Fibroblast of gingiva (primary cell): ENCODE measurements around the gene EPC1.
"Not testable (repeated sequence)": the region's sequence is repeated elsewhere in the genome, so short reads cannot be mapped to it uniquely, and the experiment has no call there.

Source experiments
- DNase-seq: peaks from one replicate; pipeline ENCODE4 v3.0.0-alpha.2; 2011; ENCODE audit warnings: low read depth

The EPC1 gene

DNA sequence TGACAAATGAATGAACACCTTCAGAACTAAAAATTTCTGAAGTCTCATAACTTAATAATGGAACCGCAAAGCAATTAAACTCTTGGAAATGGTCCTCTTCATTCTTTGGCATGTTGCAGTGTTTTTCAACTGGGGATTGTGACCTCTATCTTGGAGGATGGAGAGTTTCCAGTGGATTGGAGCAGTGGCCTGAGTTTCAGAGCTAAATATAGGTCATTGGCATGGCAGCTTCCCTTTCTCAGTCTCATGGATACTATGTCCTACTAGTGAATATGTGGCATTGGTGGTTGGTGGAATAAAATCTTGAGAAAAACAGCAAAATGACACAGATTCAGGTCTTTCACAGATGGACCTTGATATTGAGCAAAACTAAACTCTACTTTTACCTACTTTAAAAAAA lies 24.1 kb upstream of the EPC1 start:
- no peak for DNase-seq

GRCh38 chr10:32367793-32368453 lies 21.0 kb upstream of the EPC1 start:
- DNase-seq, result peak; percentile 50

DNA sequence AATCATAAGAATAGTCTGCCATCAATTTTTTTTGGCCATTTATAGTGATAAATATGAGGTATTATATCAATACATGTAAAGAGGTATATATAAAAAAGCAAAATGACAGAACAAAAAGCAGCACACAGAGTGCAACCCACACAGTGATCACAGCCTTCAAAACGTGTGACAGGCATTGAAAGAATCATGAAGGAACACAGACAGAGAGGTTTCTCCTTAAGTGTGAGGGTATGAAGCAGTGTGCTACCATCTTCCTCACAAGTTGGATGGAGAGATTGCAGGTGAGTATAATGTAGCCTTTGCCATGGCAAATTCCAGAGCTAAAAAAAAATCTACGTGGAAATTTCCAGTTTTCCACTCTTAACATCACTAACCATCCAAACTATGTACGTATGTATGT lies 19.6 kb upstream of the EPC1 start:
- no peak for DNase-seq

DNA sequence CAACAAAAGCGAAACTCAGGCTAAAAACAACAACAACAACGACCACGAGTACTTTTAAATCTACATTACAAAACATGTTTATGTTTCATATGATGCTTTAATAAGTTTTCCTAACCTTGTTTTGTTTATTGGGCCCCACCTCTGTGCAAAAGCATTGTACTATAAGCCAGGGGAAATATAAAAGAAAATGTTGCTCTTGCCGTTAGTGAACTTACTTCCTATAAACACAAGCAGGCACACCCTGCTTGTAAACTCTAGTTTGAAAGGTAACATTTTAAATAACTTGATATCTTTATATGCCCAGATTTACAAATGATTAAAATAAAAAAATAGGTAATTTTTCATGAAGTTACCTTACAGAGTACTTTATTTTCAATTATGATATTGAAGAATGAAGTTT lies 19.2 kb upstream of the EPC1 start:
- no peak for DNase-seq

- not testable (repeated sequence) for DNase-seq
Observed at GRCh38 chr10:32365404-32365803, 18.4 kb upstream of the EPC1 start.

- no peak for DNase-seq
Observed at GRCh38 chr10:32362571-32362970, 15.6 kb upstream of the EPC1 start.

- no peak for DNase-seq
Observed at GRCh38 chr10:32360884-32361283, 13.9 kb upstream of the EPC1 start.

DNA sequence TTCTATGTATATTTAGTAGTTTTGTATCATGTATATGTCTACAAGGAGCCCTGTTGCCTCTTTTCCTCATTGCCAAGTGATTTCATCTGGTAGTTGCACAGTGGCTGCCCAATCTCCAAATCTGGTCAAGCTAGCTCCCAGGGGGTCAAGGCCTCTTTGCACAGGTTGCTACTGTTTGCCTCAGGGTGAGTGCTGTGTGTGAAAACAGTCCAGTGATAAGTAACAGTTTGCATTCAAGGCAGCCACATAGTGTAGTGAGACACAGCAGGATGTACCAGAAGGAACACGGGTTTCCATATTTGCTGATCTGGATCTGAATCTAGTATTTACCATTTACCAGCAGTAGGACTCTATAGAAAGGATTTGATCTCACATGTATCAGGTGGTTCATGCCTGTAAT lies 13.3 kb upstream of the EPC1 start:
- DNase-seq, result no peak

GRCh38 chr10:32357056-32357735 lies 10.2 kb upstream of the EPC1 start:
- no peak for DNase-seq

DNA sequence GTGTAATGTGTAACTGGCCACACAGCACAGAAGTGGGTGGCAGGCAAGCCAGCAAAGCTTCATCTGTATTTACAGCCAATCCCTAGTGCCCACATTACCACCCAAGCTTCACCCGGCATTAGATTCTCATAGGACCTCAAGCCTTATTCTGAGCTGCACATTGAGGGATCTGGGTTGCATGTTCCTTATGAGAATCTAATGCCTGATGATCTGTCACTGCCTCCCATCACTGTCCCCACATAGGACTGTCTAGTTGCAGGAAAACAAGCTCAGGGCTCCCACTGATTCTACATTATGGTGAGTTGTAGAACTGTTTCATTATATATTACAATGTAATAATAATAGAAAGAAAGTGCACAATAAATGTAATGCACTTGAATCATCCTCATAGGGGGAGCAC lies 7.7 kb upstream of the EPC1 start:
- DNase-seq, result not testable (repeated sequence)

- no peak for DNase-seq
Observed at GRCh38 chr10:32350811-32351350, 3.9 kb upstream of the EPC1 start.

DNA sequence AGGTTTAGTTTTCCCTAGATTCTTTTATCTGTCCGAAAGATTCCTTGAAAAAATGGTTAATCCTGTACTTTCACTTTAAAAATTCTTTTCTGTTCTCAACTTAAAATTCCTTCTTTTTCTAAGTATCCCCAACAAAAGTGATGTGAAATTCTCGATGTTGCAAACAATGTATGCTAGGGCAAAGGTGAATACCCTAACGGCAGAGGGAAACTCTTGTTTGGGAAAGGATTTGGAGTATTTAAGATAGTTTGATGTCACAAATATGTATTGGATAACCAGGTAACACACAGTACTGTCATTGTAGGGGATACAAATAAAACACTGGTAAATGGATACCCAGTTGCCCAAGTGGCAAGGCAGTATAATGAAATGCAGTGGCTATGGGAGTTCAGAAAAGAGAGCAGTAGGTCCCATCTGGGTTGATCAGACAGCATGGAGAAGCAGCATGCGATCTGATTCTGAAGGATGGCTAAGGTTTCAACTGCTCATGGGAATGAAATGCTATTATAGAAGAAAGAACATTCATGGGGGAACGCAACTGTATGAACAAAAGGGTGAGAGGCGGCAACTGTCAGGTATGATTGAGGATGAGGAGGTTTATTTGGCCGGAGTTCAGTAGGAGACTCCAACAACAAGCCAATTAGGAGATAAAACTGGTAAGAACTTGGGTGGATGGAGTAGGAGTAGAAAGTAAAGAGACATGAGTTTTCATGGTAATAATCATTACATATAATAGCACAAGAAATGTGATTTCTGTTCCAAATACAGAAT lies 3.2 kb upstream of the EPC1 start:
- no peak for DNase-seq

- DNase-seq, result no peak
Observed at GRCh38 chr10:32349199-32349585, 2.2 kb upstream of the EPC1 start.

- DNase-seq, result no peak
Observed at GRCh38 chr10:32348297-32349198, 1.6 kb upstream of the EPC1 start.

DNA sequence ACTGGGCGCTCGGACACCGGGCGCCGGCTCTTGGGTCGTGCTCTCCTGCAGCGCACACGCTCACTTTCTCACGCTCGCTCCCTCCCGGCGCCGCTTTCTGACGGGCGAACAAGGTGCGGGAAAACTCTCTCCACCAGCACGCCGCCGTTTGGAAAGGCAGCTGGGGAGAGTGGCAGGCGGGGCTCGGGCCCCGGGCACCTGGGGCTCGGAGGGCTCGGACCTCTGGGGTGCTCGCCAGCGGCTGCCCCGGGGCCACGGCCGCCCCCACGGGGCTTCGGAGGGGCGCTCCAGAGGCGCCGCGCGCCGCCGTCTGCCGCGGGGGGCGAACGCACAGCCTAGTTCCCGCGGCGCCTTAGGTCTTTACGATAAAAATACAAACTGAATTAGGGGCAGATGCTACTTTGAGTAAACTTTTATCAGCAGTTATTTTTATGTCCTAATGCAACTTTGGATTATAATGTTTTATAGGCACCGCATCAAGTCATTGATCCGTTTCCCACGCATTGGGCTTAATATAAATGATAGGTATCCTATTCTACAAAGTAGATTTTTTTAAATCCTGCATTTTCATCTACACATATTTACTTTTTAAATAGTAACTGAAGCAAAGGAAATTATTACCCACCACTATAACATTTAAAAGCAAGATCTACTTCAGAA lies 535 bp upstream of the EPC1 start:
- DNase-seq, result no peak

GRCh38 chr10:32346134-32346550 lies 816 bp downstream of the EPC1 start:
- DNase-seq, result peak; percentile 97

GRCh38 chr10:32341596-32341995 lies 5.4 kb downstream of the EPC1 start:
- no peak for DNase-seq

GRCh38 chr10:32340596-32341180 lies 6.3 kb downstream of the EPC1 start:
- no peak for DNase-seq

DNA sequence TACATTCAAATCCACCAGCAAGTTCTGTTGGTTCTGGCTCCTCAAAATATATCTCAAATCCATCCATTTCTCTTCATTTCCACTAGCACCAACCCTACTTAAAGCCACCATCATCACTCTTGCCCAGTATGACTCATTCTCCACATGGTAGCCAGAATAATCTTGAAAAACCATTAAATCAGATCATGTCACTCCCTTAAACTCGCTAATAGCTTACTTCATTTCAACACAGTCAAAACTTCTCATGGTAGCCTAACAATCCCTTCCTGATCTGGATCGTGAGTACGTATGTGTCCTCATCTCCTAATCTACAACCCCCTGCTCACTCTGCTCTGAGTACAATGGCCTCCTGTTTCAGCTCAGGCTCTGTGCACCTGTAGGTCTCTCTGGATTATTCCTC lies 8.7 kb downstream of the EPC1 start:
- no peak for DNase-seq

DNA sequence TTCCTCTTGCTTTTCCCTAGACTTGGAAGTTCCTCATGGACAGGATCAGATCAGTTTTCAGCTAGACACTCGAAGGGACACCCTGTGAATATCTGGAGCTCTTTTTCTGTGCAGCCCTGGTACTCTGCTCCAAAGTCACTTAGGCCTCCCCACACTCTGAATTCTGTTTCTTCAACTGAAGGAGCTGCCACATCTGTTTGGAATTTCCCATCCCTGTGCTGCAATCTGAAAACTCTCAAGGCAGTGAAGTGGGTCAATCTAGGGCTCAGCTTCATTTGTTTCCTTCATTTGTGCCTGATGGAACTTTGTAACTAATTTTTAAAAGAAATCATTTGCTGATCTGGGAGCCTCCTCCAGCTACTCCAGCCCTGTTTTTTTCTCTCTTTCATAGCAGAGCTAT lies 9.6 kb downstream of the EPC1 start:
- DNase-seq, result no peak

- no peak for DNase-seq
Observed at GRCh38 chr10:32333849-32334248, 13.1 kb downstream of the EPC1 start.
